ENCODE results near the gene EXD3. TPM values are rescaled to one million over a fixed set of nuclear protein-coding genes. Genes with fewer than 3 reads are reported as not detected.

The EXD3 gene
- total RNA-seq, 1 donor from 2014 or later: 9.2 TPM

- H3K27me3 ChIP-seq (ENCODE audit: low read depth): peaks cover 7% of the 10 kb centered on the region
- peak overlapping the region; percentile 73 for H3K4me3 ChIP-seq
- no peak for TF ChIP-seq CTCF (IDR thresholded peaks at IDR 0.05; ENCODE audit: borderline replicate concordance)
- H3K4me1 ChIP-seq: peaks cover 96% of the 10 kb centered on the region
- intact Hi-C loops (cut with micrococcal nuclease): no loop called here
- peaks cover 39% of the 10 kb centered on the region for H3K36me3 ChIP-seq
- DNase-seq: no peak
- H3K27ac ChIP-seq (replicated peaks): peak overlapping the region; percentile 99
- no peaks in the 10 kb centered on the region for H3K9me3 ChIP-seq (replicated peaks)
Measured at GRCh38 chr9:137275588-137276472, 147.1 kb downstream of the EXD3 start.

- intact Hi-C loops (cut with micrococcal nuclease): no loop called here
- Histone ChIP-seq H3K4me1 (peaks cover 96% of the 10 kb centered on the region), H3K36me3 (peaks cover 41% of the 10 kb centered on the region), H3K27ac (replicated peaks) (peak overlapping the region; percentile 99), H3K27me3 (ENCODE audit: low read depth) (peaks cover 7% of the 10 kb centered on the region), H3K9me3 (replicated peaks) (no peaks in the 10 kb centered on the region), H3K4me3 (no peak overlapping the region)
- TF ChIP-seq CTCF (IDR thresholded peaks at IDR 0.05; ENCODE audit: borderline replicate concordance): no peak
- DNase-seq: no peak
Measured at GRCh38 chr9:137275203-137275587, 147.8 kb downstream of the EXD3 start.

DNA sequence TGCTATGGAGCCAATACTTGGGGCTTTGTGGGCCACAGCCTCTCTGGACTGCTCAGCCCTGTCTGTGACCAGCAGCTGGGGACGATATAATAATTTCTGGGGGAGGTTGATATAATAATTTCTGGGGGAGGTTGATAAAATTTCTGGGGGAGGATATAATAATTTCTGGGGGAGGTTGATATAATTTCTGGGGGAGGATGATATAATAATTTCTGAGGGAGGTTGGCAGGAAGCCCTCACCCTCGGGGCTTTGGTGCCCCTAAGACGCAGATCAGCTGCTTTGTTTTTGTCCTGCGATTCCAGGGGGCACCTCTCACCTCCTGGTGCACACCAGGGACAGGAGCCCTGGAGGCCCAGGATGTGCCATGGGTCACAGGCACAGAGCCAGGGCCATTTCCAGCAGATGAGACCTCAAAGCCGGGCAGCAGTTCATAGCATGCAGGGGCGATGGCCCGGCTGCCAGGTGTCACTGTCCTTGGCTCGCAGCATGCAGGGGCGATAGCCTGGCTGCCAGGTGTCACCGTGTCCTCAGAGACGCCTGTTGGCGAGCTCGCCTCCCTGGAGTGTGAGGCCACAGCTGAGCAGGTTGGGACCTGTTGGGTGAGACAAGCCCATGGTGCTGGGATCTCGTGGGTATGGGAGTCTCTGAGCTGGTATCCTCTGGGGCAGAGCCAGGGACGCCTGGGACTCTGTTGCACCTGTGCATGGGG, 149.2 kb downstream of the EXD3 start:
- peaks cover 31% of the 10 kb centered on the region for H3K36me3 ChIP-seq

DNA sequence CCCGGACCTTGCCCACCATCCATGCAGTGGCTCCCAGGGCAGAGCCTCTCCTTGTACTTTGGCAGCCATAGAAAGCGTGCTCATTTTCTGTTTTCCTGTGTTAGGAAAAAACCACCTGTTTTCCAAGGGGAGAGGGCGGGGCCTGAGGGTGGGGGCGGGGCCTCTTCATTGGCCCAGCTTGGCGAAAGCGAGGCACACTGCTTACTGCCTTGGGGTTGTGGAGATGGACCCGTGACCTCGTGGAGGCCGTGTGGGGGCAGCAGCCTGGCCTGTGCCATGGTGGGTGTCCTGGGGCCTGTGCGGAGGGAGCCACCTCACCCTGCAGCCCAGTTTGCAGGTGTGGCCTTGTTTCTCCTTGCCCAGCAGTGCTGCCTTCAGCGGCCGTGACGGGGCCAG, 149.9 kb downstream of the EXD3 start:
- no peak for TF ChIP-seq CTCF (IDR thresholded peaks at IDR 0.05; ENCODE audit: borderline replicate concordance)
- H3K4me3 ChIP-seq: no peak overlapping the region
- H3K27me3 ChIP-seq (ENCODE audit: low read depth): peaks cover 3% of the 10 kb centered on the region
- H3K27ac ChIP-seq (replicated peaks): no peak overlapping the region
- no peaks in the 10 kb centered on the region for H3K9me3 ChIP-seq (replicated peaks)
- peaks cover 30% of the 10 kb centered on the region for H3K36me3 ChIP-seq
- peaks cover 96% of the 10 kb centered on the region for H3K4me1 ChIP-seq
- no peak for DNase-seq
- intact Hi-C loops (cut with micrococcal nuclease): no loop called here

More for the DNA sequence above, 149.2 kb downstream of the EXD3 start:
- Histone ChIP-seq H3K27me3 (ENCODE audit: low read depth) (peaks cover 6% of the 10 kb centered on the region), H3K27ac (replicated peaks) (peak overlapping the region; percentile 99), H3K9me3 (replicated peaks) (no peaks in the 10 kb centered on the region), H3K4me1 (peaks cover 96% of the 10 kb centered on the region), H3K4me3 (no peak overlapping the region)
- intact Hi-C loops (cut with micrococcal nuclease): no loop called here
- no peak for DNase-seq
- no peak for TF ChIP-seq CTCF (IDR thresholded peaks at IDR 0.05; ENCODE audit: borderline replicate concordance)

DNA sequence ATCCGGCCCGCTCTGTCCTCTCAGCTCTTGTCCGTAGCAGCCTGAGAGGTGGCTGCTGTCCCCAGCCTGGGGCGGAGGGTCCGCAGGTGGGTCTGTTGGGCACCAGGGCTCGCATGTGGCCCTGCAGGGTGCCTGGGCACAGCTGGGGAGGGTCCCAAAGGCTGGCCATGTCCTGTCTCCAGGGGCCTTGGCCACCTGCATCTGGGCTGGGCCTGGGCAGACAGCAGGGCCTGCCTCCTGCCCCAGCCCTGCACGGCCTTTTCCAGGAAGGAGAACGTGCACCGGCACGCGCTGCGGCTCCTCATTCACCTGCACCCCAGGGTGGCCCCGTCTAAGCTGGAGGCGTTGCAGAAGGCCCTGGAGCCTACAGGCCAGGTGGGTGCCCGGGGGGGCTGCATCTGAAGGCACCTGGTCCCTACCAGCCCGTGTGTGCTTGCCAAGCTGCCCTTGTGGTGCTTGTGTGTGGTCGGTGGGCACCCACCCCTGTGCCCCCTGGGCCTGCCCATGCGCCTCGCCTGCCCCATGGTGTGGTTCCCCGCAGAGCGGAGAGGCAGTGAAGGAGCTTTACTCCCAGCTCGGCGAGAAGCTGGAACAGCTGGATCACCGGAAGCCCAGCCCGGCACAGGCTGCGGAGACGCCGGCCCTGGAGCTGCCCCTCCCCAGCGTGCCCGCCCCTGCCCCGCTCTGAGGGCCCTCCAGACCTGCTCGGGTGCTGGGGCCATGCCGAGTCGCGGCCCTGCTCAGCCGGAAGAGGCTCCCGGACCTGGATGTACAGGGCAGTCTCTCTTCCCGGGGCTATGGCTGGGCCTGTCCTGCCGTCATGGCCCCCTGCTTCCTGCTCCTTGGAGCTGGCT, 150.5 kb downstream of the EXD3 start:
- Histone ChIP-seq H3K4me3 (no peak overlapping the region), H3K27ac (replicated peaks) (peak overlapping the region; percentile 73), H3K9me3 (replicated peaks) (no peaks in the 10 kb centered on the region), H3K4me1 (peaks cover 96% of the 10 kb centered on the region), H3K27me3 (ENCODE audit: low read depth) (peaks cover 3% of the 10 kb centered on the region), H3K36me3 (peaks cover 35% of the 10 kb centered on the region)
- intact Hi-C loops (cut with micrococcal nuclease): no loop called here
- no peak for DNase-seq
- TF ChIP-seq CTCF (IDR thresholded peaks at IDR 0.05; ENCODE audit: borderline replicate concordance): no peak

Data from left ventricle myocardium inferior (tissue), 1 donor.